Omental fat pad (tissue), 4 donors: ENCODE results near the gene BTN2A1. TPM values are rescaled to one million over a fixed set of nuclear protein-coding genes. Genes with fewer than 3 reads are reported as not detected.

Experiments
- ATAC-seq: fragments of 150-250 bp; one replicate; pipeline ENCODE4 v1.9.1; 2016; ENCODE audit warnings: mild to moderate bottlenecking, moderate library complexity; ENCODE audit not compliant: low FRiP score
- DNase-seq: peaks from one replicate; pipeline ENCODE4 v3.0.0-alpha.2; 2019; ENCODE audit warnings: low spot score
- total RNA-seq, 4 donors: library from RNA; depleted of rRNA; stranded (reverse); fragments of >200 nt; gene quantifications; one replicate each; pipeline ENCODE4 v1.1.0, GENCODE V29; 2016
- TF ChIP-seq, protein P1 (sequence below), 3 donors: fragments of 450-650 bp; IDR thresholded peaks; one replicate each; pipeline ENCODE4 v1.5.1; 2016 to 2017; ENCODE audit warnings: antibody characterized with exemption in 3 of 3, mild to moderate bottlenecking in 3 of 3, moderate library complexity in 2 of 3

Gene BTN2A1
- total RNA-seq, 4 donors from 2014 or later = 10.2 to 29.2 (median 15.2) TPM

GRCh38 chr6:26470643-26471042, 12.9 kb downstream of the BTN2A1 start:
- no peak for ATAC-seq
- TF ChIP-seq, protein P1, sequence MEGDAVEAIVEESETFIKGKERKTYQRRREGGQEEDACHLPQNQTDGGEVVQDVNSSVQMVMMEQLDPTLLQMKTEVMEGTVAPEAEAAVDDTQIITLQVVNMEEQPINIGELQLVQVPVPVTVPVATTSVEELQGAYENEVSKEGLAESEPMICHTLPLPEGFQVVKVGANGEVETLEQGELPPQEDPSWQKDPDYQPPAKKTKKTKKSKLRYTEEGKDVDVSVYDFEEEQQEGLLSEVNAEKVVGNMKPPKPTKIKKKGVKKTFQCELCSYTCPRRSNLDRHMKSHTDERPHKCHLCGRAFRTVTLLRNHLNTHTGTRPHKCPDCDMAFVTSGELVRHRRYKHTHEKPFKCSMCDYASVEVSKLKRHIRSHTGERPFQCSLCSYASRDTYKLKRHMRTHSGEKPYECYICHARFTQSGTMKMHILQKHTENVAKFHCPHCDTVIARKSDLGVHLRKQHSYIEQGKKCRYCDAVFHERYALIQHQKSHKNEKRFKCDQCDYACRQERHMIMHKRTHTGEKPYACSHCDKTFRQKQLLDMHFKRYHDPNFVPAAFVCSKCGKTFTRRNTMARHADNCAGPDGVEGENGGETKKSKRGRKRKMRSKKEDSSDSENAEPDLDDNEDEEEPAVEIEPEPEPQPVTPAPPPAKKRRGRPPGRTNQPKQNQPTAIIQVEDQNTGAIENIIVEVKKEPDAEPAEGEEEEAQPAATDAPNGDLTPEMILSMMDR (IDR thresholded peaks at IDR 0.05) = no peak
- no peak for DNase-seq

DNA sequence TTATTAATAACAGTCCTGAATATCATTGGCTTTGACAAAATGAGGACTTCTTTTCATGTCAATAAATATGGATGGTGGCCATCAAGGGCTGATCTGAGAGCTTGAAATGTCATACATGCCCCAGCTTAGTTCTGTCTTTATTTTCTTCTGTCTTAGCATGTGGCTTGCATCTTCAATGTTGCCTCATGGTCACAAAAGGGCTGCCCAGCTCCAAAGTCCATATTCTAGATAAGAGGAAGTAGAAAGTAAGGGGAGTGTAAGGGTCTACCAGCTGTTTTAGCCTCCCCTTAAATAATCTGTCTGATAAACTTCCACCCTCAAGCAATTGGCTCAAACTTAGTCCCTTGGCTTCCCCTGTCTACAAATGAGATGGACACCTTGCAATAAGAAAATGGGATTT, 14.2 kb downstream of the BTN2A1 start:
- TF ChIP-seq, protein P1 (IDR thresholded peaks at IDR 0.05) = no peak
- DNase-seq (no peak), ATAC-seq (no peak)

GRCh38 chr6:26472549-26473290, 15.0 kb downstream of the BTN2A1 start:
- TF ChIP-seq, protein P1 (IDR thresholded peaks at IDR 0.05) = no peak
- DNase-seq (no peak), ATAC-seq (no peak)

GRCh38 chr6:26473429-26473757, 15.6 kb downstream of the BTN2A1 start:
- ATAC-seq (no peak), DNase-seq (no peak)
- TF ChIP-seq, protein P1 (IDR thresholded peaks at IDR 0.05) = no peak

GRCh38 chr6:26473758-26474438, 16.1 kb downstream of the BTN2A1 start:
- ATAC-seq = peak; percentile 98

DNA sequence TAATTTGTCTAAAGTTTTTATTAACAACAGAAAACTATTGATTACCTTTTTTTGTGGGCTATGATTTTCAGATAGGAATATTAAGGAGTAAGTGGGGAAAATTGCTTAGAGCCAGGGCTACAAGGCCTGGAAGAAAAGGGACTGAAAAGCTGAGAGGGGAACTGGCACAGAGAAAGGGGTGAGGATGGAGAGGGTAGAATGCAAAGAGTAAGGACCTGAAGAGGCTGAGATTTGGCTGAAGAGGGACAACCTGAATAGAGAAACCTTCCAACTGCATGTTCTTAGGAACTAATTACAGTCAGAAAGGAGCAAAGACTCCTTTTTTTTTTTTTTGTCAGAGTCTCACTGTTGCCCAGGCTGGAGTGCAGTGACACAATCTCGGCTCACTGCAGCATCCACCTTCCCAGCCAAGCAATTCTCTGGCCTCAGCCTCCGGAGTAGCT, 16.7 kb downstream of the BTN2A1 start:
- ATAC-seq (no peak), DNase-seq (no peak)
- TF ChIP-seq, protein P1 (IDR thresholded peaks at IDR 0.05) = no peak

More at GRCh38 chr6:26473758-26474438, 16.1 kb downstream of the BTN2A1 start:
- TF ChIP-seq, protein P1 (IDR thresholded peaks at IDR 0.05) = no peak
- DNase-seq = peak; percentile 77
